HL-60 (cell line): ENCODE data around the gene SRCIN1.

Experiments used
- DNase-seq, 2 experiments: peaks; one replicate each; pipeline ENCODE4 v3.0.0-alpha.2; 2010 to 2020; ENCODE audit warnings: low read depth in 1 of 2, low spot score in 1 of 2
- H3K27ac ChIP-seq: fragments of 250-450 bp; sonication (Bioruptor Pico); replicated peaks from 2 replicates; pipeline ENCODE4 v1.5.1; 2020; ENCODE audit warnings: mild to moderate bottlenecking, moderate library complexity
- H3K27me3 ChIP-seq: fragments of 250-450 bp; sonication (Bioruptor Pico); 2 replicates; pipeline ENCODE4 v1.5.1; 2021; ENCODE audit warnings: mild to moderate bottlenecking, moderate library complexity; ENCODE audit not compliant: insufficient read depth, poor library complexity, severe bottlenecking
- H3K4me3 ChIP-seq: replicated peaks from 2 replicates; pipeline ENCODE4 v1.5.1; 2011; ENCODE audit warnings: mild to moderate bottlenecking, control low read depth, low read length; ENCODE audit not compliant: insufficient read depth
- CTCF ChIP-seq: IDR thresholded peaks from one replicate; pipeline ENCODE4 v1.5.1; 2011; ENCODE audit warnings: low read length, control low read depth, inconsistent platforms; ENCODE audit not compliant: insufficient read depth
- GABPA ChIP-seq: IDR thresholded peaks from 2 replicates; pipeline ENCODE4 v1.6.1; 2012; ENCODE audit warnings: low read depth
- POLR2AphosphoS5 ChIP-seq: IDR thresholded peaks from 2 replicates; pipeline ENCODE4 v1.6.1; 2012; ENCODE audit warnings: low read depth
- REST ChIP-seq: IDR thresholded peaks from 2 replicates; pipeline ENCODE4 v1.6.1; 2012; ENCODE audit warnings: low read depth; ENCODE audit not compliant: insufficient replicate concordance
- SPI1 ChIP-seq: IDR thresholded peaks from 2 replicates; pipeline ENCODE4 v1.6.1; 2012; ENCODE audit warnings: low read depth, mild to moderate bottlenecking, borderline replicate concordance

Gene SRCIN1

GRCh38 chr17:38579083-38579480 is 26.7 kb downstream of the SRCIN1 start:
- Histone ChIP-seq H3K27me3 (peaks cover 73% of the 10 kb centered on the region), H3K4me3 (no peak overlapping the region), H3K27ac (no peak overlapping the region)
- TF ChIP-seq GABPA (no peak), POLR2AphosphoS5 (no peak), SPI1 (no peak), CTCF (no peak), REST (no peak)
- DNase-seq: no peak

GRCh38 chr17:38578229-38579082 is 27.3 kb downstream of the SRCIN1 start:
- DNase-seq: no peak
- H3K27me3 ChIP-seq: peaks cover 79% of the 10 kb centered on the region
- TF ChIP-seq SPI1 (no peak), GABPA (no peak), POLR2AphosphoS5 (no peak), REST (no peak), CTCF (no peak)
- H3K27ac ChIP-seq: no peak overlapping the region
- H3K4me3 ChIP-seq: no peak overlapping the region

GRCh38 chr17:38577645-38578173 is 28.0 kb downstream of the SRCIN1 start:
- DNase-seq: no peak
- H3K4me3 ChIP-seq: no peak overlapping the region
- no peak for TF ChIP-seq REST
- TF ChIP-seq GABPA: no peak
- no peak for TF ChIP-seq CTCF
- TF ChIP-seq SPI1: no peak
- TF ChIP-seq POLR2AphosphoS5: no peak
- no peak overlapping the region for H3K27ac ChIP-seq
- peaks cover 83% of the 10 kb centered on the region for H3K27me3 ChIP-seq
